Adrenal gland (tissue), 5 donors: ENCODE measurements around the gene CD48.

Experiments used
- CTCF ChIP-seq, 6 experiments: fragments of 450-650 bp in 4 of 6; fragments of 200-600 bp in 2 of 6; sonication (generic) in 1 of 6; IDR thresholded peaks; 1 replicate in 5 of 6; 2 replicates in 1 of 6; pipeline versions ENCODE4 v1.5.1 to v1.8.0; 2016 to 2021; ENCODE audit warnings: antibody characterized with exemption in 6 of 6, mild to moderate bottlenecking in 2 of 6, moderate library complexity in 1 of 6
- POLR2A ChIP-seq, 2 donors: fragments of 450-650 bp; IDR thresholded peaks; one replicate each; pipeline ENCODE4 v1.6.1; 2017; ENCODE audit warnings: antibody characterized with exemption in 2 of 2, mild to moderate bottlenecking in 2 of 2, moderate library complexity in 1 of 2
- donor health status: DM: no; HTN: no; CAD: no.

DNA sequence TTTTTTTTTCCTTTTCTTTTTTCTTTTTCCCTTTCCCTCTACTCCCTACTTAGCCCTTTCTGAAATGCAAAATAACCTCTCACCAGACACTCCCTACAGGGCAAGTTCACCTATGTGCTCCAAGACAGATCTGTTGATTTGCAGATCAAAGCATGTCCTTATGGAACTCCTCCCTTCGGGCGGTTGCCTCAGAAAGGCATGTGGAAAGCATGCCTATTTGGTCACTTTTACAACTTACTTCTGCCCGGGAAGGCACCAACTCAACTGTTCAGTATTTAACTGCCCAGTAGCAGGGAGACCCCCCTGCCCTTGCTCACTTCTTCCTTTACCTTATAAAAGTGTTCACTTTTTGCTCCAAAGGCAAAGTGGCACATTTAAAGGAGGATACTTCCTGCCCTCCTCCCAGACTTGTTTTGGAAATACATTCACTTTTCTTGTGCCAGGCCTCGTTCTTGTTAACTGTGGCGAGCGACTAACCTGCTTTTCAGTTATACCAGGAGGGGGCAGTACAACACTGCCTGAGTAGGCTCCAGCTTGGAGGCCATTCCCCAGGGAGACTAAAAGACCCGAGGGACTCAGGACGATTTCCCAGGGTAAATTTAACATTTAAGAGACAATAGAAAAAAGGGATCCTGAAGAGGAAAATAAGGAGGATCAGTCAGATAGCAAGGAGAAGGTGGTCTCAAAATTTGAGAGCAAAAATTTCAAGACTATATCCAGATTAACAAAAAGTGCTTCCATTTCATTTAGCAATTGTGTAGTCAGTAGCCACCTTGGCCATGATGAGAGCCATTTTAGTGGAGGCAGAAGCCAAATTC, 15.1 kb upstream of the CD48 start:
- TF ChIP-seq POLR2A (IDR thresholded peaks at IDR 0.05) = no peak
- TF ChIP-seq CTCF (IDR thresholded peaks at IDR 0.05) = peak; percentile 74 to 90 (median 86)
